HG03521 (cell line): Measurements from ENCODE around the gene LSR.
"Not testable (repeated sequence)": the region's sequence is repeated elsewhere in the genome, so short reads cannot be mapped to it uniquely, and the experiment has no call there.

ENCODE experiments used
- ATAC-seq: cut with Tn5 transposase; IDR thresholded peaks from one replicate; pipeline ENCODE4 v1.9.1; 2021; ENCODE audit warnings: mild to moderate bottlenecking, moderate library complexity; ENCODE audit not compliant: unreplicated experiment

LSR gene

DNA sequence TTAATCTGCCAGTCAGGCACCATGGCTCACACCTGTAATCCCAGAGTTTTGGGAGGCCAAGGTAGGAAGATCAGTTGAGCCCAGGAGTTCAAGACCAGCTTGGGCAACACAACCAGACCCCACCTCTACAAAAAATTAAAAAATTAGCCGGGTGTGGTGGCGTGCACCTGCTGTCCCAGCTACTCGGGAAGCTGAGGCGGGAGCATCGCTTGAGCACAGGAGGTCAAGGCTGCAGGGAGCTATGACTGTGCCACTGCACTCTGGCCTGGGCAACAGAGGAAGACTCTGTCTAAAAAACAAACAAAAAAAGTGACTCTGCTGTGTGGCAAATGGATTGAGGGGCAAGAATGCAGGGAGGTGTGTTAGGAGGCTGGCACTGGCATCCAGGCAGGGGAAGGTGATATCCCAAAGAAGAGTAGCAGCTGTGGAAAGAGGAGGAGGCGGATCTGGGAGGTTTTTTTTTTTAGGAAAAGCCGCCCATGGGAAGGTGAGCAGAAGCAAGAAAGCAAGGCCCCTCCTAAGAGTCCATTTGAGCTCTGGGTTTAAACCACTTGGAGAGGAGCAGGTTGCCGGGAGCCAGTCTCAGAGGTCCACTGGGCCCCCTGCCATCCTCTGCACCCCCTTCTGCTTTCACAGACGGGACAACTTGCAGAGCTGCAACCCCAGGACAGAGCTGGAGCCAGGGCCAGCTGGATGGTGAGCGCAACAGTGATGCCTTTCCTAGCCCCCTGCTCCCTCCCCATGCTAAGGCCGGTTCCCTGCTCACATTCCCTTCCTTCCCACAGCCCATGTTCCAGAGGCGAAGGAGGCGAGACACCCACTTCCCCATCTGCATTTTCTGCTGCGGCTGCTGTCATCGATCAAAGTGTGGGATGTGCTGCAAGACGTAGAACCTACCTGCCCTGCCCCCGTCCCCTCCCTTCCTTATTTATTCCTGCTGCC, 35.6 kb downstream of the LSR start:
- ATAC-seq: no peak

DNA sequence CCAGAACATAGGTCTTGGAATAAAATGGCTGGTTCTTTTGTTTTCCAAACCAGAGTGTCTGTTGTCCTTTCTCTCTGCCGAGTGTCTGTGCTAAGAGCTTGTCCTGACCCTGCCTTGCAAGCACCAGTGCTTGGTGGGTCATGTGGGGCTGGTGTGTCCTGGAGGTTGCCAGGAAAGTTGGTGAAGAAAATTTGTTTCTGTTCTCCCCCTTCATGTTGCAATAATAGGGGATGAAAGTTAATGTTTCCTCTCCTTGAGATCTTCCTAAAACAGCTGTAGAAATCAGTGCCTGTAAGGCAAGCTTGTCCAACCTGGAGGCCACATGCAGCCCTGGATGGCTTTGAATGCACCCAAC, 36.3 kb downstream of the LSR start:
- ATAC-seq: no peak

DNA sequence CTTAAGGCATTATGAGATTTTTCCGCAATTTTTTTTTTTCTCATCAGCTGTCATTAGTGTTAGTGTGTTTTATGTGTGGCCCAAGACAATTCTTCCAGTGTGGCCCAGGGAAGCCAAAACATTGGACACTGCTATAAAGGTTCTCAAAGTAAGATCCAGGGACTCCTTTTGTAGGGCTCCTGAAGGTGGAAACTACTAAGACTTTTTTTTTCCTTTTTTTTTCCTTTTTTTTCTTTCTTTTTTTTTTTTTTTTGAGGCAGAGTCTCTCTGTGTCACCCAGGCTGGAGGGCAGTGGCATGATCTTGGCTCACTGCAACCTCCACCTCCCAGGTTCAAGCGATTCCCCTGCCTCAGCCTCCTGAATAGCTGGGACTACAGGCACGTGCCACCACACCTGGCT, 36.7 kb downstream of the LSR start:
- not testable (repeated sequence) for ATAC-seq

DNA sequence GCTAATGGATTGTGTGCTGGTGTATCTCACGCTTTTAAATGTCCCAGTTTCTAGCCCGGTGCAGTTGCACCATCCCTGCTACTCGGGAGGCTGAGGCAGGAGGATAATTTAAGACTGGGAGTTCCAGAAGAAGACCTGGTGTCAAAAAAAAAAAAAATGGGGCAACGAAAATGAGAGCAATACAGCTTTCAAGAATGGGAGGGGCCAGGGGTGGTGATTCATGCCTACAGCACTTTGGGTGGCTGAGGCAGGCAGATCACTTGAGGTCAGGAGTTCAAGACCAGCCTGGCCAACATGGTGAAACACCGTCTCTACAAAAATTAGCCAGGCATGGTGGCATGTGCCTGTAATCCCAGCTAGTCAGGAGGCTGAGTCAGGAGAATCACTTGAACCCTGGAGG, 37.3 kb downstream of the LSR start:
- ATAC-seq: not testable (repeated sequence)

DNA sequence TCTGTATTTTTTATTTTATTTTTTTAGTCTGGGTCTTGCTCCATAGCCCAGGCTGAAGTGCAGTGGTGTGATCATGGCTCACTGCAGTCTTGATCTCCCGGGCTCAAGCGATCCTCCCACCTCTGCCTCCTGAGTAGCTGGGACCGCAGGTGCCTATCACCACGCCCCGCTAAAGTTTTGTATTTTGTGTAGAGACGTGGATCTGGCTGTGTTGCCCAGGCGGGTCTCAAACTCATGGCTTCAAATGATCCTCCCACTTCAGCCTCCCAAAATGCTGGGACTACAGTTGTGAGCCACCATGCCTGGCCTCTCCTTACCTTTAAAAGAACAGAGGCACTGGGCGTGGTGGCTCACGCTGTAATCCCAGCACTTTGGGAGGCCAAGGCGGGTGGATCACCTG, 38.9 kb downstream of the LSR start:
- no peak for ATAC-seq

DNA sequence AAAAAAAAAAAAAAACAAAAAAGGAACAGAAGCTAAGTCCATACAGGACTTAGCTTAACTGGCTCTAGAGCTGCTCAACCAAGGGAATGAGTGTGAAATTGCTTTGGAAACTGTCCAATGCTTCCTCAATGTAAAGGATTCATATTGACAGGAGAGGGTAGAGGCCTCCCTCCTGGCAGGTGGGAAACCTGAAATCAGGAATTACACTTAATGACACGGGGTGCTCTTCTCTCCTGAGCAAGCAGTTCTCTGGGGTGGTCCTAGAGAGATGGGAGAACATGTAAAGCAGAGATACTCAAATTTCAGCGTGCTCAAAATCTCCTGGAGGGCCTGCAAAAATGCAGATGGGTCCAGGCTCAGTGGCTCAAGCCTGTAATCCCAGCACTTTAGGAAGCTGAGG, 39.5 kb downstream of the LSR start:
- no peak for ATAC-seq

DNA sequence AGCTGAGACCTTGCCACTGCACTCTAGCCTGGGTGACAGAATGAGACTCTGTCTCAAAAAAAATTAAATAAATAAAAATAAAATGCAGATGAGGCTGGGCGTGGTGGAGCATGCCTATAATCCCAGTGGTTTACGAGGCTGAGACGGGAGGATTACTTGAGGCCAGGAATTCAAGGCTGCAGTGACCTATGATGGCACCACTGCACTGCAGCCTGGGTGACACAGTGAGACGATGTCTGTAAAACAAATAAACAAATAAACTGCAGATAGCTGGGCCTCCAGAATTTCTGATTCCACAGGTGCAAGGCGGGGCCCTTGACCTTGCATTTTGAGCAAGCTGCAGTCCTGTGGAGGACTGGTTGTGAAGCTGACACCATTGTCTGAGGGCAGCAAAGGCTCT, 40.1 kb downstream of the LSR start:
- ATAC-seq: no peak

DNA sequence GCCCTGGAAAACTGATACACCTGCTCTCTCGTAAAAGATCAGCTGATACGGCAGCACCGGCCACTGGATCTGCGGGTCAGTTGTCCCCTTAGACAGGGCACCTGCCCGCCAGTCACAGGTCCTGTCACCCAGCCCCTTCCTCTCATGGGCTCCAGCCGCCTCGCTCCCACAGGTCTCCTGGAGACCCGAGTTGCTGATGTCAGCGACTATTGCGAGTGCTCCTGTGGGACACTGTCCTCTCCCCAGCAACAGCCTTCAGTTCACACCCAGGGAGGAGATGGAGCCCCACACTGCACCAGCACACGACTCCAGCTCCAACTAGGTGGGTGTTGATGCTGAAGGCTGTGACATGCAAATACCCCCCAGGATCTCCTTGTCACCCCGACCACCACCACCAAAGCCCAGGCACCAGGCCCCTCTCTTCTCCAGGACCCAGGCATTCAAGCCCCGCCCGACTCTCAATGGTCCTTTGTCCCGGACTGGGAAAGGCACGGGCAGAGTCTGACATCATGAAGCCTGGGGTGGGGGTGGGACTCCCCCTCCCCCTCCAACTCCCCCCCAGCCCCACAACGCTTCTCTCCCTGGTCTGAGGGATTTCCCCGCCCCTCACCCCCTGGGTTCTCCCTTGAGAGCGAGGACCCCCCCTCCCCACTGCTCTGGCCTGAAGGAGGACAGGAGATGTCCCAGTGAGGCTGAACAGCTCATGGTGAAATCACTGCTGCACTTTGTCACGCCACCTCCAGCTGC, 41.8 kb downstream of the LSR start:
- no peak for ATAC-seq

DNA sequence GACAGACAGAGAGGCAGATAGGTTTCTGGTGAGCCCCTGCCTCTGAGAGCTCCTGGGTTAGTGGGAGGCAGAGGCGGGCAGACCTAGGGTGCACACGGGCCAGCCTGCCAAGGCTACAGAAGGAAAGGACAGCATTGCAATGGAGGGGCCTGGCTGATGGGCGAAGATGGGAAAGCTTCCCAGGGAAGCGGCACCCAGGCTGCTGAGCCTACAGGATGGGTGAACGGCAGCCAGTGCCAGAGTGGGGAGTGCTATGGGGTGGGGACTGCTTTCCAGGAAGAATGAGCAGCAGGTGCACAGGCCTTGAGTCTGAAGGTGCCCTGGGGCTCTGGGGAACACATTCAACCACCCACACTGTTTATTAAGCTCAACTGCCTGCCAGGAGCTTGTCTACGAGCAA, 42.5 kb downstream of the LSR start:
- ATAC-seq: no peak

DNA sequence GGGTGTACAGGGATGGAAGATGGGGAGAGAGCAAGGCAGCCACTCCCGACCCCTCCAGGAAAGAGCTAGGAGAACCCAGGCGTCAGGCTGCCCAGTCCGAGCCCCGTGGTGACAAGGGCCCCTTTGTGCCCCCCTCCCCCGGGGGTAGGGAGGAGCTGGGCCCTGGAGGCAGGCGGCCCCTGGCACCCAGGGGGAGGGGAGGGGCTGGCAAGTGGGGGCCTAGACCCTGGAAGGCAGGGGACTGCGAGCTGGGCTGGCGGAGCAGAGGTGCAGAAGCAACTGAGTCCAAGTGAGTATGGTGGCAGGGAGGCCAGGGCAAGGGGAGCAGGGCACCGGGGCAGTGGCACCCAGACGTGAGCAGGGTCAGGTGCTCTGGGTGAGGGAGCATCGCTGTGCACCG, 43.1 kb downstream of the LSR start, which contains the start of gene MAG:
Gene MAG (plus strand): TSS at position 246 of the 400 bp plus-strand sequence. CDS start 3,248 bp downstream, outside the sequence.
- no peak for ATAC-seq

DNA sequence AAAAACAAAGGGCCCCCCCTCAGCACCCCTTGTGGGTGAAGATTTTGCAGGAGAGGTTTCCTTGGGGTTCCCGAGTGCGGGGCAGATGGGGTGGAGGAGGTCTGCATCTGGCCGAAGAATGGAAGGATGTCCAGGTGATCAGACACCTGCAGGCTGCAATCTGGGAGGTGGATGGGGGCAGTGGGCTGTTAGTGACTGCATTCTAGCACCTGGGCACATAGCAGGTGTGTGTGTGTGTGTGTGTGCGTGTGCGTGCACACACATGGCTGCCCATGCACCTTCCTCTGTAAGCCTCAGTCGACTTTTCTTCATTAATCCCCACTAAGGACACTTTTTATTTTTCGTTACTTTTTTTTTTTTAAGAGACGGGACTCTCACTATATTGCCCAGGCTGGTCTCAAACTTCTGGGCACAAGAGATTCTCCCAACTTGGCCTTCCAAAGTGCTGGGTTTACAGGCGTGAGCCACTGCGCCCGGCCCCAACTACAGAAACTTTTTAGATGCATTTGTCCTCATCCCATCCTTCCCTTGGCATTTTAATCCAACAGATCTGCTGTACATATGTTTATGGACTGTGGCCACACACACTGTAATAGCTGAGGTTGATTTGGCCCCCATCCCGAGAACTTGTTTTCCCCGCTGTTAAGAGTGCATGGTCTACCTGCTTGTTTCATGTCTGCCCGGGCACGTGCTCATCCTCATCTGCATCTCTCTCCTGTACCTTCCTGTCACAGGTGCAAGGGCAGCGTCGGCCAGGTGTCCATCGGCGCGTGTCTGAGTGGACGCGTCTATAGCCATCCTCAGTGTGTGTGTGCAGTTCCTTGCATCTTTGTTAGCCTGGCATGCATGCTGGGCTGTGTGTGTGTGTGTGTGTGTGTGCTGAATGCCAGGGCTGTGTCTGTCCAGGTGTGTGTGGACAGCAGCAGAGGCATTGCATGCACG, 43.9 kb downstream of the LSR start:
- ATAC-seq: no peak

DNA sequence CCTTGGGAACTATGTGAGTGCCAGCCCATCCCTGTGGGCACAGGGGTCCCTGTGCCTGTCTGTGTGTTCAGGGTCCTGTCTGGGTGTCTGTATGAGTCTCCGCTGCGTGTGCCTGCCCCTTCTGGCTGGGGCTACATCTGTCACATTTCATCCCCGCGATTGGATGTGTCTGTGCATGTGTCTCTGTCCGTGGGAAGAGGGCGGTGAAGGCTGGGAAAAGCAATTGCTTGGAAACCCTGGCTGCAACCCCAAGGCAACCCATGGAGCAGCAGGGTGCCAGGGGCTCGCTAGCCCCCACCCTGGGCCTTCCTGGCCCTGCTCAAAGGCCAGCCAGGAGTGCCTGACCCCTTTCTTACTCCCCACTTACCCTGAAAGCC, 44.5 kb downstream of the LSR start:
- ATAC-seq: no peak

DNA sequence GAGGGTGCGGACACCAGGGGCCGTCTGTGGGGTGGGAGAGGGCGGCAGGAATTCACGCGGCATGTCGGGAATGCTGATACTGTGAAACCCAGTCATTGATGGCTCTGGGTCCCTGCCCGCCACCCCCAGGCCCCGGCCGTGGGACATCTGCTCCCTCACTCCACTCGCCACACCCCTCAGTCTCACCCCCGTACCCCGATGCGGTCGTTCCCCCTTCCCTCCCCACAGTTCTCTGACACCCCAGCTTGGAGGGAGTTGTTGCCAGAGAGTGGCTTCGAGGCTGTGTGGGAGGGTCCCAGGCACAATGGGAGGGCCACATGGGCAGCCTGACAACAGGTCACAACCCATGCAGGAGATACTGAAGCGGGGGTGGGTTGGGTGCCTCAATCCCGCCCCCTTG, 45.0 kb downstream of the LSR start:
- no peak for ATAC-seq

DNA sequence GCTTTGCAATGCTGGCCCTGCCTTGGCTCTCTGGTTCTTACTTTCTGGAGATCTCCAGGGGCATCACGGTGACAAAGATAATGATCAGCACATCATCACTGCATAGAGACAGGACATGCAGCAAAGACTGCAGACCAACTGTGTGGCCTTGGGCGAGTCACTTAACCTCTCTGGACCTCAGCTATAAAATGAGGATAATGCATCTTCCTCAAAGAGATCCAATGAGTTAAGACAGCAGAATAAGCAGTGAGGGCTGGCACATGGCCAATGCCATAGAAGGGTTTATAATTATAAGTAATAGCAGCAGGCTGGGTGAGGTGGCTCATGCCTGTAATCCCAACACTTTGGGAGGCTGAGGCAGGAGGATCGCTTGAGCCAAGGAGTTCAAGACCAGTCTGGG, 45.5 kb downstream of the LSR start:
- ATAC-seq: no peak

DNA sequence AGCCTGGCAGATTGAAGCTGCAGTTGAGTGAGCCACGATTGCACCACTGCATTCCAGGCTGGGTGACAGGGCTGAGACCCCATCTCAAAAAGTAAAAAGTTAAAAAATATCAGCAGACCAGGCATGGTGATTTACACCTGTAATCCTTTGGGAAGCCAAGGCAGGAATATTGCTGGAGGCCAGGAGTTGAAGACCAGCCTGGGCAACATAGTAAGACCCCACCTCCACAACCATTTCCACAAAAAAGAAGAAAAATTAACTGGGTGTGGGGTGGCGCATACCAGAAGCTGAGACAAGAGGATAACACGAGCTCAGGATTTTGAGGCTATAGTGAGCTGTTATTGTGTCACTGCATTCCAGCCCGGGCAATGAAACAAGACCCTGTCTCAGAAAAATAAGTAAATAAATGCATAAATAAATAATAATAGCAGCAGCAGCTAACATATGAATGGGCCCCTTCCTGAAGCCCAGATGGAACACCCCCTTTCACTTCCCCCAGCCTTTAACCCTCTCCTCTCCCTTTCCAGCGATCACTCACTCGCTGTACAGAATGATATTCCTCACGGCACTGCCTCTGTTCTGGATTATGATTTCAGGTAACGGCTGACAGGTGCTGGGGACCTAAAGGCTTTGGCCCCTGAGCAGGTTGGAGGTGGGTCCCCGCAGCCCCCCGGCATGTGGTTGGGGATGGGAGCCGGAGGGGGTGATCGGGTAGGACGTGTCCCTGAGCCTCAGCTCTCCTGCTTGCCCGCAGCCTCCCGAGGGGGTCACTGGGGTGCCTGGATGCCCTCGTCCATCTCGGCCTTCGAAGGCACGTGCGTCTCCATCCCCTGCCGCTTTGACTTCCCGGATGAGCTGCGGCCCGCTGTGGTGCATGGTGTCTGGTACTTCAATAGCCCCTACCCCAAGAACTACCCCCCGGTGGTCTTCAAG, 46.3 kb downstream of the LSR start:
- no peak for ATAC-seq

DNA sequence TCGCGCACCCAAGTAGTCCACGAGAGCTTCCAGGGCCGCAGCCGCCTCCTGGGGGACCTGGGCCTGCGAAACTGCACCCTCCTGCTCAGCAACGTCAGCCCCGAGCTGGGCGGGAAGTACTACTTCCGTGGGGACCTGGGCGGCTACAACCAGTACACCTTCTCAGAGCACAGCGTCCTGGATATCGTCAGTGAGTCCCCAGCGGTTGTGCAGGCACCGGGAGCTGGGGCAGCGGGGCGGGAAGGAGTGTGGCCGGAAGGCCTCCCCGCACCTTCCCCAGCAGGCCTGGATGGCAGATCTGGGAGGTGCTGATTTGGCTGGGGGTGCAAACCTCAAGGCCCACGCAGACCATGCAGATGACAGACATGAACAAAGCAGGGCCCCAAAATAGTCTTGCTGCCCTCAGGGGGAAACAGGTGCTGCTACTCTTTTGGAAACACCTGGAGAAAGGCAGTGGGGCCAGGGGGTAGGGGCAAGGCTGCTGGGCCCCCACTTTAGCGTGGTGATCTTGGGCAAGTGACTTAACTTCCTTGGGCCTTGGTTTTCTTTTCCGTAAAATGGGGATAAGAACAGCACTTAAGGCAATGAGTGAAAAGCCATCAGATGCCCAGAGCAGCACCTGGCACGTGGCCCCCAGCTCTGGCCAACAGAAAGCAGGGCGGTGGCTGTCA, 47.1 kb downstream of the LSR start:
- no peak for ATAC-seq

DNA sequence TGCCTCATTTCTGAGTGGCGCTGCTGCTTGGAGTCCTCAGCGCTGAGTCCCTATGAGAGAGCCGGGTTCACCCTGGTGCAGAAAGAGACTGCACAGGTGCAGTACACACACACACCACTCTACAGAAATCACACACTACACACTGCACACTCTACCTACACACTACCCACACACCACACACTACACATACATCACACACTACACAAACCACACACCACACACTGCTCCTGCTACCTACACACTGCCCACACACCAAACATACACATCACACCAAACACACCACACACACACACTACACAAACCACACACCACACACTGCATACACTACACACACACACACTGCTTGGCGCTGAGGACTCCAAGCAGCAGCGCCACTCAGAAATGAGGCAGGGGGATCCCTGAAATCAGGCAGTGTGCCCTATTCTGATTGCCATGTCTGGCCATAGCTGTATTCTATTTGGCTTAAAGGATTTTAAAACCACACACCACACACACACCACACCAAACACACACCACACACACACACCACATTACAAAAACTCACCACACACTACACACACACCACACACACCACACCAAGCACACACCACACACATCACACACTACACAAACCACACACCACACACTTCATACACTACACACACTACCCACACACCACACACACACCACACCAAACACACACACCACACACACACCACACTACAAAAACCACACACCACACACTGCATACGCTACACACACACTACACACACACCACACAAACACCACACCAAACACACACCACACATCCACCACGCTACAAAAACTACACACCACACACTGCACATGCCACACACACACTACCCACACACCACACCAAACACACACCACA, 48.1 kb downstream of the LSR start:
- no peak for ATAC-seq

DNA sequence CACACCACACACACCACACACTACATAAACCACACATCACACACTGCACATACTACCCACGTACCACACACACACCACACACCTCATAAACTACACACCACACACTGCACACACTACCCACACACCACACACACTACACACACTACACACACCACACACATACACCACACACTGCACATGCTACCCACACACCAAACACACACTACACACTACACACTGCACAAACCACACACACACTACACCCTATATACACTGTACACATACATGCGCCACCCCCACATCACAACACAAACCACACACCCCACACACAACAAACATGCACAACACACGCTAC, 48.7 kb downstream of the LSR start:
- ATAC-seq: no peak

DNA sequence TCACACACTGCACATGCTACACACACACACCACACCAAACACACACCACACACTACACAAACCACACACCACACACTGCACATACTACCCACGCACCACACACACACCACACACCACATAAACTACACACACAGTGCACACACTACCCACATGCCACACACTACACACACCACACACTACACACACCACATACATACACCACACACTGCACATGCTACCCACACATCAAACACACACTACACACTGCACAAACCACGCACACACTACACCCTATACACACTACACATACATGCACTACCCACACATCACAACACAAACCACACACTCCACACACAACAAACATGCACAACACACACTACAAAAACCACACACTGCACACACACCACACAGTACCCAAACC, 49.1 kb downstream of the LSR start:
- no peak for ATAC-seq
